A673 (cell line): ENCODE results near the gene SCN4A. TPM values are rescaled to one million over a fixed set of nuclear protein-coding genes. Genes with fewer than 3 reads are reported as not detected.

Source experiments
- BruUV-seq: library from RNA; stranded (reverse); fragments of 400-500 nt; replicated peaks from 2 replicates; lab custom pipeline; 2021; lab: Mats Ljungman, UMichigan
- CTCF ChIA-PET: fragments of 300-600 bp; sonication (Branson Sonifier 250); formaldehyde crosslinking; loops from one replicate; lab custom pipeline; 2022; ENCODE audit warnings: antibody characterized with exemption; lab: Charles Lee
- POLR2A ChIA-PET: fragments of 300-600 bp; sonication (Branson Sonifier 250); formaldehyde crosslinking; loops from one replicate; lab custom pipeline; 2022; ENCODE audit warnings: antibody characterized with exemption; ENCODE audit not compliant: low non-redundant PET; lab: Charles Lee
- DNase-seq: peaks from one replicate; pipeline ENCODE4 v3.0.0-alpha.2; 2015; ENCODE audit warnings: low spot score
- H3K27ac ChIP-seq: fragments of 200-600 bp; sonication (generic); 2 replicates; pipeline ENCODE4 v1.5.1; 2016; ENCODE audit warnings: mixed run types, low read depth, mild to moderate bottlenecking, mixed read lengths, antibody characterized with exemption, low read length; ENCODE audit not compliant: poor library complexity, severe bottlenecking
- H3K27me3 ChIP-seq: fragments of 200-600 bp; sonication (generic); replicated peaks from 2 replicates; pipeline ENCODE4 v1.6.1; 2017; ENCODE audit warnings: mixed run types, low read depth, mild to moderate bottlenecking, mixed read lengths, antibody characterized with exemption, low read length; ENCODE audit not compliant: insufficient read depth, poor library complexity
- H3K36me3 ChIP-seq: fragments of 200-600 bp; sonication (generic); 2 replicates; pipeline ENCODE4 v1.6.1; 2016; ENCODE audit warnings: mixed run types, mild to moderate bottlenecking, mixed read lengths, antibody characterized with exemption, low read length; ENCODE audit not compliant: insufficient read depth, poor library complexity, severe bottlenecking
- H3K4me1 ChIP-seq: fragments of 200-600 bp; sonication (generic); 2 replicates; pipeline ENCODE4 v1.6.1; 2017; ENCODE audit warnings: mixed run types, mild to moderate bottlenecking, mixed read lengths, antibody characterized with exemption, low read length; ENCODE audit not compliant: insufficient read depth, poor library complexity, severe bottlenecking
- H3K4me3 ChIP-seq: fragments of 200-600 bp; sonication (generic); 2 replicates; pipeline ENCODE4 v1.5.1; 2016; ENCODE audit warnings: low read depth, mixed run types, mild to moderate bottlenecking, mixed read lengths, low read length; ENCODE audit not compliant: poor library complexity, severe bottlenecking
- H3K9me3 ChIP-seq: fragments of 200-600 bp; sonication (generic); 2 replicates; pipeline ENCODE4 v1.6.1; 2016; ENCODE audit warnings: mixed run types, low read depth, mild to moderate bottlenecking, mixed read lengths, antibody characterized with exemption, low read length; ENCODE audit not compliant: poor library complexity, severe bottlenecking
- EZH2 ChIP-seq: fragments of 200-600 bp; sonication (generic); IDR thresholded peaks from 2 replicates; pipeline ENCODE4 v1.6.1; 2017; ENCODE audit warnings: borderline replicate concordance, low read depth, mild to moderate bottlenecking, mixed read lengths, antibody characterized with exemption, low read length; ENCODE audit not compliant: poor library complexity, severe bottlenecking
- intact Hi-C: fragments of 100-400 bp; cut with micrococcal nuclease; formaldehyde crosslinking; loops from one replicate; pipeline ENCODE4 v1.10.0; 2022; ENCODE audit not compliant: unreplicated experiment
- total RNA-seq: library from RNA; stranded (reverse); gene quantifications from 2 replicates; pipeline ENCODE4 v1.2.3, GENCODE V29; 2021
- TF ChIP-seq, protein P1 (sequence below): fragments of 300-800, 200-600 bp; sonication (generic); conservative IDR thresholded peaks from 2 replicates; pipeline ENCODE4 v1.5.1; 2017; ENCODE audit warnings: low read depth, mild to moderate bottlenecking, antibody characterized with exemption, low read length, moderate library complexity, mixed read lengths

Gene SCN4A
- total RNA-seq, 1 experiment from 2014 or later = 0.56 TPM

DNA sequence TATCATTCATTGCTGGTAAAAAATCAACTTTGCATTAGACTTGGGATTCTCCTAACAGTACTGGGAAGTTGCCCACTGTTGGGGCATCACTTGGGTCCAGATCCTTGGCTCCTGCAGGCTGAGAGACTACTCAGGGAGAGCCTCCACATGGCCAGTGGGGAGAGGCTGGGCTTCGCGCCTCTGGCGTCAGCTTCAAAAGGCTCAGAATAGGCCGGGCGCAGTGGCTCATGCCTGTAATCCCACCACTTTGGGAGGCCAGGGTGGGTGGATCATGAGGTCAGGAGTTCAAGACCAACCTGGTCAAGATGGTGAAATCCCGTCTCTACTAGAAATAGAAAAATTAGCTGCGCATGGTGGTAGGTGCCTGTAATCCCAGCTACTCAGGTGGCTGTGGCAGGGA lies 58.2 kb downstream of the SCN4A start:
- H3K4me3 ChIP-seq = no peak overlapping the region
- ChIA-PET POLR2A (no interaction called here), CTCF (interaction anchor here (0.6 kb wide), 1 partner anchor 254 kb away, joined by 5 read pairs; no protein-coding TSS in a partner anchor)
- H3K9me3 ChIP-seq = no peaks in the 10 kb centered on the region
- H3K36me3 ChIP-seq = no peaks in the 10 kb centered on the region
- intact Hi-C loops = loop anchor here (10.0 kb wide), 1 partner anchor 370 kb away; no protein-coding TSS in a partner anchor
- no peaks in the 10 kb centered on the region for H3K4me1 ChIP-seq
- no peaks in the 10 kb centered on the region for H3K27me3 ChIP-seq
- no peak for DNase-seq
- BruUV-seq = no TSS peak
- no peak overlapping the region for H3K27ac ChIP-seq
- no peak for TF ChIP-seq EZH2
- TF ChIP-seq, protein P1, sequence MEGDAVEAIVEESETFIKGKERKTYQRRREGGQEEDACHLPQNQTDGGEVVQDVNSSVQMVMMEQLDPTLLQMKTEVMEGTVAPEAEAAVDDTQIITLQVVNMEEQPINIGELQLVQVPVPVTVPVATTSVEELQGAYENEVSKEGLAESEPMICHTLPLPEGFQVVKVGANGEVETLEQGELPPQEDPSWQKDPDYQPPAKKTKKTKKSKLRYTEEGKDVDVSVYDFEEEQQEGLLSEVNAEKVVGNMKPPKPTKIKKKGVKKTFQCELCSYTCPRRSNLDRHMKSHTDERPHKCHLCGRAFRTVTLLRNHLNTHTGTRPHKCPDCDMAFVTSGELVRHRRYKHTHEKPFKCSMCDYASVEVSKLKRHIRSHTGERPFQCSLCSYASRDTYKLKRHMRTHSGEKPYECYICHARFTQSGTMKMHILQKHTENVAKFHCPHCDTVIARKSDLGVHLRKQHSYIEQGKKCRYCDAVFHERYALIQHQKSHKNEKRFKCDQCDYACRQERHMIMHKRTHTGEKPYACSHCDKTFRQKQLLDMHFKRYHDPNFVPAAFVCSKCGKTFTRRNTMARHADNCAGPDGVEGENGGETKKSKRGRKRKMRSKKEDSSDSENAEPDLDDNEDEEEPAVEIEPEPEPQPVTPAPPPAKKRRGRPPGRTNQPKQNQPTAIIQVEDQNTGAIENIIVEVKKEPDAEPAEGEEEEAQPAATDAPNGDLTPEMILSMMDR = no peak

DNA sequence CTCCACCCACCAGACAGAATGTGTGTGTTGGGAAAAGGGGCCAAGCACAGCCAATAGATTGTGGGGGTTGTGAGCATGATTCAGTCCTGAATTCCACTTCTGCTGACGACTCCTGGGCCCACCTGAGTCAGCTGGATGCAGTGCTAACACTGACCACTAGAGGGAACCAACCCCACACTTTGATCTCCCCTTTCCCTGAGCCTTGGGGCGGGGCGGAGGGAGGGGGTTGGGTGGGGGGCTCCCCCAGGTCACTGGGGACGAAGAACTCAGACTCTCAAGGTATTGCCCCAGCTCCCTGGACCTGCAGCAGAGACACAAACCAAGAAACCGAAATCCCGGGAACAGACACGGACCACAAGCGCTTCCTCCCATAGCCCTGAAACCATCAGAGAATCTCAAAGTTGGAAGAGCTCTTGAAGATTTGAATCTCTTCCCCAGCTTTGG lies 61.0 kb downstream of the SCN4A start:
- POLR2A ChIA-PET = no interaction called here
- no TSS peak for BruUV-seq

DNA sequence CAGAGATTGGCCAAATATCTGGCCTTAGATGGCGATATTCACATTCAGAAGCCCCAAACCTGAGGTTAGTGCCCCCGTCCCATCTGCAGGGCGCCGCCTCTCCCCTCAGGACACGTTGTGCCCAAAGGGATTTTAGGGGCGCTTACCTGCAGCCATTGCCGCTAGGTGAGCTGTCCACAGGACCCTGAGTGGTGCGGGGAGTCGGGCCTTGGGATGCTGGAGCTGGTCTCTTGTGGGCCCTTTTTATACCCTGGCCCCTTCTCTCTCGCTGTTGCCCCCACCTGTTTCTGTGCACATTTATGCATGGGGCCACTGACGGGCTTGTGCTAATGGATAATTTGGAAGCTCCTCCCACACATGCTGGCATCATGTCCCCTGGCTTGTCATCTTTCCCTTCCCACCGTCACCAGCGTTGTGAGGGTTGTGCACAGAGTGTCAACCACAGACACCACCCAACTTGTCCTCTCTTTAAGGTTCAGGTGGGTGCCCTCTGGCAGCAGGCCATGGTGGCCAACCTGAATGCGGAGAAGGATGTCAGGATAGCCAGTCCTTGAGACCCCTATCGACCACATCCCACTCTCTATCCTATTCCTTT lies 61.6 kb downstream of the SCN4A start, which contains the start of gene CSHL1:
CSHL1 (minus strand) TSS at position 218 of the 595 bp plus-strand sequence; CDS start at position 156, 62 bp downstream.
- Histone ChIP-seq H3K4me1 (no peaks in the 10 kb centered on the region), H3K9me3 (no peaks in the 10 kb centered on the region), H3K27ac (no peak within 1 kb of the TSS), H3K36me3 (no peaks in the 10 kb centered on the region), H3K4me3 (no peak within 1 kb of the TSS), H3K27me3 (no peaks in the 10 kb centered on the region)
- intact Hi-C loops = loop anchor here (10.0 kb wide), 1 partner anchor 374 kb away; no protein-coding TSS in a partner anchor
- no peak for DNase-seq
- TF ChIP-seq EZH2 = no peak
- TF ChIP-seq, protein P1 = no peak
- POLR2A ChIA-PET = no interaction called here
- CTCF ChIA-PET = interaction anchor here (0.6 to 2.0 kb wide), 3 partner anchors 115 to 507 kb away, joined by 3 to 9 read pairs (median 6); no protein-coding TSS in a partner anchor
- BruUV-seq = no TSS peak

More for the DNA sequence above, 61.0 kb downstream of the SCN4A start:
- H3K4me1 ChIP-seq = no peaks in the 10 kb centered on the region
- H3K27ac ChIP-seq = no peak overlapping the region
- DNase-seq = peak; percentile 36
- no peaks in the 10 kb centered on the region for H3K27me3 ChIP-seq
- H3K4me3 ChIP-seq = no peak overlapping the region
- CTCF ChIA-PET = interaction anchor here (0.6 to 2.0 kb wide), 7 partner anchors 114 to 507 kb away, joined by 3 to 9 read pairs (median 4); no protein-coding TSS in a partner anchor
- H3K36me3 ChIP-seq = no peaks in the 10 kb centered on the region
- TF ChIP-seq EZH2 = no peak
- TF ChIP-seq, protein P1 = peak; percentile 60
- intact Hi-C loops = loop anchor here (10.0 kb wide), 1 partner anchor 373 kb away; no protein-coding TSS in a partner anchor
- no peaks in the 10 kb centered on the region for H3K9me3 ChIP-seq
